Activated naive CD4-positive, alpha-beta T cell treated with anti-CD3 and anti-CD28 coated beads, Interleukin-2, amount 50 U/mL, for 24 hours (primary cell): ENCODE data around the gene UST.

Experiments used
- H3K27ac Mint-ChIP-seq: one replicate; pipeline ENCODE4 v1.8.0; 2021; ENCODE audit warnings: mild to moderate bottlenecking, mixed read lengths
- H3K27me3 Mint-ChIP-seq: one replicate; pipeline ENCODE4 v1.8.0; 2021; ENCODE audit warnings: mixed read lengths
- H3K36me3 Mint-ChIP-seq: one replicate; pipeline ENCODE4 v1.8.0; 2021; ENCODE audit warnings: mixed read lengths
- H3K4me1 Mint-ChIP-seq: one replicate; pipeline ENCODE4 v1.8.0; 2021; ENCODE audit warnings: mixed read lengths
- H3K4me3 Mint-ChIP-seq: one replicate; pipeline ENCODE4 v1.8.0; 2021; ENCODE audit warnings: mild to moderate bottlenecking, mixed read lengths
- H3K9me3 Mint-ChIP-seq: one replicate; pipeline ENCODE4 v1.8.0; 2021; ENCODE audit warnings: mixed read lengths

UST gene

GRCh38 chr6:149045404-149045803 lies 298.6 kb downstream of the UST start:
- Mint-ChIP-seq H3K9me3 (no peaks in the 10 kb centered on the region), H3K4me1 (peaks cover 36% of the 10 kb centered on the region), H3K36me3 (no peaks in the 10 kb centered on the region), H3K27me3 (no peaks in the 10 kb centered on the region), H3K4me3 (no peak overlapping the region), H3K27ac (no peak overlapping the region)

- H3K36me3 Mint-ChIP-seq: peaks cover 2% of the 10 kb centered on the region
- H3K27ac Mint-ChIP-seq: no peak overlapping the region
- no peaks in the 10 kb centered on the region for H3K27me3 Mint-ChIP-seq
- peaks cover 36% of the 10 kb centered on the region for H3K4me1 Mint-ChIP-seq
- no peaks in the 10 kb centered on the region for H3K9me3 Mint-ChIP-seq
- no peak overlapping the region for H3K4me3 Mint-ChIP-seq
Observed at GRCh38 chr6:149046164-149046821, 299.5 kb downstream of the UST start.

GRCh38 chr6:149046822-149047246 lies 300.0 kb downstream of the UST start:
- H3K4me3 Mint-ChIP-seq: no peak overlapping the region
- peaks cover 2% of the 10 kb centered on the region for H3K36me3 Mint-ChIP-seq
- peaks cover 36% of the 10 kb centered on the region for H3K4me1 Mint-ChIP-seq

GRCh38 chr6:149049230-149049629 lies 302.4 kb downstream of the UST start:
- Mint-ChIP-seq H3K9me3 (no peaks in the 10 kb centered on the region), H3K36me3 (peaks cover 2% of the 10 kb centered on the region), H3K4me1 (peaks cover 37% of the 10 kb centered on the region), H3K27me3 (no peaks in the 10 kb centered on the region), H3K4me3 (no peak overlapping the region), H3K27ac (no peak overlapping the region)

More at GRCh38 chr6:149046822-149047246, 300.0 kb downstream of the UST start:
- no peaks in the 10 kb centered on the region for H3K9me3 Mint-ChIP-seq
- H3K27me3 Mint-ChIP-seq: no peaks in the 10 kb centered on the region
- no peak overlapping the region for H3K27ac Mint-ChIP-seq

- Mint-ChIP-seq H3K27me3 (no peaks in the 10 kb centered on the region), H3K9me3 (no peaks in the 10 kb centered on the region), H3K4me3 (no peak overlapping the region), H3K36me3 (peaks cover 2% of the 10 kb centered on the region), H3K27ac (no peak overlapping the region), H3K4me1 (peaks cover 32% of the 10 kb centered on the region)
Observed at GRCh38 chr6:149050160-149050559, 303.3 kb downstream of the UST start.

GRCh38 chr6:149052350-149053106 lies 305.7 kb downstream of the UST start:
- Mint-ChIP-seq H3K4me1 (peaks cover 17% of the 10 kb centered on the region), H3K36me3 (peaks cover 2% of the 10 kb centered on the region), H3K27ac (no peak overlapping the region), H3K4me3 (no peak overlapping the region), H3K27me3 (no peaks in the 10 kb centered on the region), H3K9me3 (no peaks in the 10 kb centered on the region)

GRCh38 chr6:149053848-149054558 lies 307.2 kb downstream of the UST start:
- H3K27ac Mint-ChIP-seq: no peak overlapping the region
- peak overlapping the region; percentile 42 for H3K4me3 Mint-ChIP-seq
- H3K4me1 Mint-ChIP-seq: peaks cover 15% of the 10 kb centered on the region
- no peaks in the 10 kb centered on the region for H3K9me3 Mint-ChIP-seq
- H3K36me3 Mint-ChIP-seq: peaks cover 2% of the 10 kb centered on the region
- H3K27me3 Mint-ChIP-seq: no peaks in the 10 kb centered on the region

GRCh38 chr6:149054559-149055194 lies 307.8 kb downstream of the UST start:
- Mint-ChIP-seq H3K27me3 (no peaks in the 10 kb centered on the region), H3K27ac (no peak overlapping the region), H3K4me1 (peaks cover 21% of the 10 kb centered on the region), H3K4me3 (peak overlapping the region; percentile 42), H3K36me3 (peaks cover 2% of the 10 kb centered on the region), H3K9me3 (no peaks in the 10 kb centered on the region)

- no peak overlapping the region for H3K4me3 Mint-ChIP-seq
- H3K27ac Mint-ChIP-seq: no peak overlapping the region
- H3K36me3 Mint-ChIP-seq: peaks cover 2% of the 10 kb centered on the region
- no peaks in the 10 kb centered on the region for H3K9me3 Mint-ChIP-seq
- peaks cover 27% of the 10 kb centered on the region for H3K4me1 Mint-ChIP-seq
- H3K27me3 Mint-ChIP-seq: no peaks in the 10 kb centered on the region
Observed at GRCh38 chr6:149055195-149055899, 308.5 kb downstream of the UST start.

- Mint-ChIP-seq H3K36me3 (no peaks in the 10 kb centered on the region), H3K4me3 (no peak overlapping the region), H3K27me3 (no peaks in the 10 kb centered on the region), H3K27ac (no peak overlapping the region), H3K9me3 (no peaks in the 10 kb centered on the region), H3K4me1 (peaks cover 41% of the 10 kb centered on the region)
Observed at GRCh38 chr6:149056777-149057463, 310.1 kb downstream of the UST start.

GRCh38 chr6:149057464-149057840 lies 310.6 kb downstream of the UST start:
- Mint-ChIP-seq H3K36me3 (no peaks in the 10 kb centered on the region), H3K9me3 (no peaks in the 10 kb centered on the region), H3K27me3 (no peaks in the 10 kb centered on the region), H3K27ac (no peak overlapping the region), H3K4me1 (peaks cover 41% of the 10 kb centered on the region), H3K4me3 (no peak overlapping the region)

- Mint-ChIP-seq H3K36me3 (no peaks in the 10 kb centered on the region), H3K9me3 (no peaks in the 10 kb centered on the region), H3K27ac (peak overlapping the region; percentile 18), H3K4me3 (no peak overlapping the region), H3K4me1 (peaks cover 35% of the 10 kb centered on the region), H3K27me3 (no peaks in the 10 kb centered on the region)
Observed at GRCh38 chr6:149059557-149059956, 312.7 kb downstream of the UST start.

- H3K9me3 Mint-ChIP-seq: no peaks in the 10 kb centered on the region
- H3K4me3 Mint-ChIP-seq: peak overlapping the region; percentile 75
- H3K4me1 Mint-ChIP-seq: peaks cover 35% of the 10 kb centered on the region
- no peaks in the 10 kb centered on the region for H3K27me3 Mint-ChIP-seq
- H3K36me3 Mint-ChIP-seq: no peaks in the 10 kb centered on the region
- H3K27ac Mint-ChIP-seq: peak overlapping the region; percentile 51
Observed at GRCh38 chr6:149060300-149060984, 313.6 kb downstream of the UST start.
